NCI-H128 (cell line): ENCODE data around the gene AGXT2.

Experiments used
- DNase-seq: peaks from one replicate; lab custom pipeline; 2025; ENCODE audit not compliant: unreplicated experiment; lab: John Stamatoyannopoulos, UW

AGXT2 gene

DNA sequence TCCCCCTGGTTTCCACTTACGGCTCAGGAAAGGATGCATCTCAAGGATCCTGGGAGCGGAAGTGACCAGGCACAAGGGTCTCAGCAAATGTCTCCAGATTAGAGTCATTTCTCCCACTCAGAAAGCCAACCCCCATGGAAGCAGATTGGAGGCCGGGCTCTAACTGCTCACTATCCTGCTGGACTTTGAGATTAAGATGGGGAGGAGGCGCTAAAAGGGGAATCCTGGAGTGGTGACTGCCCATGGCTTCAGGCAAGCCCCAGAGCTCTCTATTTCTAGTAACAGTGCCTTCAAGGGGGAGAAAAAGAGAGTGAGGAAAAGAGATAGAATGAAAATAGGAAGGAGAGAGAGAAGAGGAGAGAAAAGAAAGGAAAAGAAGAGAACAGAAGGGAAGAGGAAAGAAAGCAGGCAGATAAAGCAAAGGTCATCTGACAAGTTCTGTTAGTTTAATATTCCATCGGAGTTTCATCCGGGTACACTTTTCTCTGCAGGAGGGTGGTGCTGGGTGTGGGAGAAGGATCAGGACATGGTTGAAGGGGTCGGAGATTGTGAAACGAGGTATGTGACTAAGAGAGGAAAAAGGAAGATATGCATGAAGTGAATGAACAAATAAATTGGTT is at the start of gene AGXT2:
TSS of gene AGXT2 (minus strand) at position 165 of the 620 bp plus-strand sequence. CDS start at position 108, 57 bp downstream.
- DNase-seq: no peak

DNA sequence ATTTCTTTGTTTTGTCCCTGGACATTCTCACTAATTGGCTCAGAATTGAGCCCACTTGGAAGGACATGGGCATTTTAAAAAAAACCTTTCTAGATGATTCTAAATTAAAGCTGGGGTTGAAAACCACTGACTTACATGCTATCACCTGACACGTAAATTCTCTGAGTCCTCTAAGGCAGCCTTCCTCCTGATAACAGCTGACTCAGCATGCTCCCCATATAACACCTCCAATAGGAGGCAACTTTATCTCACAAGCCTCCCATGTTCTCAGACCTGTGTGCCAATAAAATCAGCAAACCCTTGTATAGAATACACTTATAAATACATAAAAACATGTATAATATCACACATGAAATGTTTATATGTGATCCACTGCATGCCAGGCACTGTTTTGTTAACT is 49.2 kb upstream of the AGXT2 start:
- DNase-seq: no peak

- no peak for DNase-seq
These were observed 48.5 kb upstream of the AGXT2 start for GRCh38 chr5:35096216-35096615.

DNA sequence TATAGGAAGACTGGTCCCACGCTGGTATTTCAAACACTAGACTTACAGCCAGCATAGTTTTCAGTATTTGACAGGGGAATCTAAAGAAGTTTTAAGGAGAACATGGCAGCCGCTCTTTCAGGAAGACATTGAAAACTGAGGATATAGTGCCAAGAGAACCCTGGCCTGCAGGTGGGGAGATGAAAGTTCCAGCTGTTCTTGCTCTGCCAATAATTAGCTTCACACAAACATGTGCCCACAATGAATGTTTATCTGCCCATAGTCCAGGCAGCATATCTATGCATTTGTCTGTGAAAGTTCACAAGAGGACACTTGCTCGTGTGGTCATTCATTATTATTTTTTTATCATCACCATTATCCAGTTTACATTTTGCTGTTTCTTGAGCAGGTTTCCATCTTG is 47.6 kb upstream of the AGXT2 start:
- DNase-seq: no peak

GRCh38 chr5:35094948-35095347 is 47.2 kb upstream of the AGXT2 start:
- no peak for DNase-seq

- no peak for DNase-seq
These were observed 45.0 kb upstream of the AGXT2 start for GRCh38 chr5:35092703-35093102.

- DNase-seq: no peak
These were observed 44.0 kb upstream of the AGXT2 start for GRCh38 chr5:35091704-35092103.

- DNase-seq: no peak
These were observed 41.9 kb upstream of the AGXT2 start for GRCh38 chr5:35089334-35090314.

- no peak for DNase-seq
These were observed 40.2 kb upstream of the AGXT2 start for GRCh38 chr5:35087991-35088390.

DNA sequence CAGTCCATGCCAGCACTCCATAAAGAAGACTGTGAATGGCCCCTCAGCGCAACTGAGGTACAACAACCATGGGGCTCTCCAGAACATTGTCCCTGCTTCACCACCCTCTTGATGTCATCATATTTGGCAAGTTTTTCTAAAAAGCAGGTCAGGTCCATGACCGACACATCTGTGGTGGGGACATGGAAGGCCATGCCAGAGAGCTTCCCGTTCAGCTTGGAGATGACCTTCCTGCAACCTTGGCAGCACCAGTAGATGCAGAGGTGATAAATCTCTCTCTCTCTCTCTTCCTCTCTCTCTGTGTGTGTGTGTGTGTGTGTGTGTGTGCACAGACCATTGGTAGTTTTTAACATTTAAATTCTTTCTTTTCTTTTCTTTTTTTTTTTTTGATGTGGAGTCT is 35.4 kb upstream of the AGXT2 start:
- no peak for DNase-seq

DNA sequence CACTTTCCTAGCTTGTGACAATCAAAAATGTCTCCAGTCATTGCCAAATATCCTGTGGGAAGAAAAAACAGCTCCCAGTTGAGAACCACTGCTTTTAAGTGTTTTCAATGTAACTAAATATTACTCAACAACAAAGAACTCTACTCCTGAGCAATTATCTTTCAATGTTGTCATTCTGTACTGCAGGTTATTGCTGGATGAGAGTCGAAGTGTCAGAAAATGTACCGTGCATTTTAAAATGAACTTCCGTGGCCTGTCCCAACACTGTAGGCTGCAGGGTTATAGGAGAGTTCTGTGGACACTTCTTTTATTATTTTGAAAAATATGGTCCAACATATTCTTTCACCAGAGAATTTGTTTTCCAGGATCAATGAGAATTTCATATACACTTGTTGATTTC is 34.8 kb upstream of the AGXT2 start:
- DNase-seq: no peak

DNA sequence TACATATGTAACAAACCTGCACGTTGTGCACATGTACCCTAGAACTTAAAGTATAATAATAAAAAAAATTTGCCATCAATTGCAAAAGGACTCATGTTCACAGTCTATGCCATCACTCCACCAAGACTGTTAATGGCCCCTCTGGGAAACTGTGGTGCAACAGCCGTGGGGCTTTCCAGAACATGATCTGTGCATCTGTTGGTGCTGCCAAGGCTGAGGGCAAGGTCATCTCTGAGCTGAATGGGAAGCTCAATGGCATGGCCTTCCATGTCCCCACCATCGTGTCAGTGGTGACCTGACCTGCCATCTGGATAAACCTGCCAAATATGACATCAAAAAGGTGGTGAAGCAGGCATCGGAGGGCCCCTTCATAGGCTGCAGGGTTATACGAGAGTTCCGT is 33.4 kb upstream of the AGXT2 start:
- no peak for DNase-seq

DNA sequence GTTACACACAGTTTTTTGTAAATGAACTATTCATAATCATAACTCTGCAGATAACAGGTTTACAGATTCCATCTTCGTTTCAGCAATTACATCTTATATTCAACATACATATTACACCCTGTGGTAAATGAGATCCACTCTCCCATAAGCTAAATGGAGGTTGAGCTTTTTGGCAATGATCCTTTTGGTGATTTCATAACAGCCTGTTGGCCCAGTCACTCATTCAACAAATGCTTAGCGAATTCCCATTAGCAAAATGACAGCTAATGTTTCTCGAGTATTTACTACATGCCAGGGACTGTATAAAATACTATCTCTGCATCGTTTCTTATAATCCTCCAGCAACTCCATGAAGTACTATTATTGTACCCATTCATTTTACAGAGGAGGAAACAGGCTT is 25.4 kb upstream of the AGXT2 start:
- no peak for DNase-seq

DNA sequence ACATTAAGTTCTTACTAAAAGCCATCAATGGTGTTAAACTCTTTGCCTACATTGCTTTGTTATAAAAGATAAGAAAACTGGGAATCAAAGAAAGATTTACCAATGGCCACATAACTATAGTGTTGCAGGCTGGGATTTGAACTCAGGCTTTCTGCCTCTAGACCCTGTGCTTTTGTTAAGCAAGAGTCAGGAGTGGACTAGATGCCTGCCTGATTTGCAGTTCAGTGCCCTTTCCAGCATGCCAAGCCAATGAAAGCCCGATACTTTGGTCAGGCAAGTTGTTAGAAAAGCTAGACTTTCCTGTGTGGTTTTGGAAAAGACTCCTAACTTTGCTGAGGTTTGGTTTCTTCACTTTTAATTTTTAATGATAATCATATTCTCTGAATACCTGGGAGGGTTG is 21.4 kb upstream of the AGXT2 start:
- no peak for DNase-seq

DNA sequence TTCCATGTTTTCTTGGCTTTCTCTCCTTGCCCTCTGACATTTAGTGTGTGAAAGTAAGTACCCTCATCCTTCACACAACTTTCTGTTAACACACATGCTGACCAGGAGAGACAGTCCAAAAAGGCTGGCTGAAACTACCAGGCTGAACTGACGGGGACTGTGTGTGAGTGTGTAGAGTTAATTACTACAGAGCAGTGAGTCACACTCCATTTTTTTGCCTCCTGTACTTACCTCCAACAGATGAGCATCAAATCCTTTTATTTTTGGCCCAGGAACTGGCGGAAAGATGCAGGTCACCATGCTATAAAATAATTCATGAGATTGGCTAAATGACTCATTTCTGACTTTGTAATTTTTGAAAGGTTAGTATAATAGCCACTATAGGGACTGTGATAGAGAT is 20.2 kb upstream of the AGXT2 start:
- no peak for DNase-seq

DNA sequence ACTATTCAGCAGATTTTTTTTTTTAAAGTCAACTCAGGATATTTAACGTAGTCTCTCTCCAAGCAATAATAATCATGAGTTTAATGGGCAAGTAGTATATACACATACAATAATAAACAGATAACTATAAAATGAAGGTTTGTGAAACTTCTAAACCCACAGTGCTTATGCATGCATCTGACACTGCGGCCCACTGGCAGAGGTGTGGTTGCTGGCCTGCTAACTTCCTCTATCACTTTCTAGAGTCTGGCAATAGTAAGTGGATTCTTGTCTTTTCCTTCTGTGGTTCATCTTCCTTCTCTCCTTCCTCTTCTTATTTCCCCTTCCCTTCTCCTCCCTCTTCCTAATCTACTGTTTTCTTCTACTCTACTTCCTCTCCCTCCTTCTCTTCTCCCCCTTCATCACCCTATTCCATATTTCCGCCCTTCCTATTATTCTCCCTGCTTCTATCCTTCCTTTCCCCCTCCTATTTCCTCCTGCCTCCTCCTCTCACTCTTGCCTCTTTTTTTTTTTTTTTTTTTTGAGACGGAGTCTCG is 18.6 kb upstream of the AGXT2 start:
- no peak for DNase-seq

DNA sequence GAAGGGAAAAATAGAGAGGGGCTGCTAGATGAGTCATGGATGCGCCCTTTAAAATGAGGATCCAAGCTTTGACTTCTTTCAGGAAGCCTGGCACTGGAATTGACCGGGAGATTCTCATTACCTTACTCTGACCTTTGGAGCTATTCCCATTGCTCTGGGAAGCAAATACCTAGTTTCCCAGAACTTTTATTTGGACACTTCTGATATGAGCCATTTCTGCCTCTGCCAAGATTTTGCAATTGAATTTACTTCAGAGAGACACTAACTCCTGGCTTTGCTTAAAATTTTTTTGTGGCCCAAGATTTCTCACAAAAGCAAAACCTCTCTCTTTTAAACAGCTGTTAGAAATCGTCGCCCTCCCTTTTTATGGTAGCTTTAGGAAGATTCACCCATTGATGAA is 15.7 kb upstream of the AGXT2 start:
- no peak for DNase-seq

- DNase-seq: no peak
These were observed 13.5 kb upstream of the AGXT2 start for GRCh38 chr5:35061211-35061770.

GRCh38 chr5:35060236-35060635 is 12.5 kb upstream of the AGXT2 start:
- DNase-seq: no peak

DNA sequence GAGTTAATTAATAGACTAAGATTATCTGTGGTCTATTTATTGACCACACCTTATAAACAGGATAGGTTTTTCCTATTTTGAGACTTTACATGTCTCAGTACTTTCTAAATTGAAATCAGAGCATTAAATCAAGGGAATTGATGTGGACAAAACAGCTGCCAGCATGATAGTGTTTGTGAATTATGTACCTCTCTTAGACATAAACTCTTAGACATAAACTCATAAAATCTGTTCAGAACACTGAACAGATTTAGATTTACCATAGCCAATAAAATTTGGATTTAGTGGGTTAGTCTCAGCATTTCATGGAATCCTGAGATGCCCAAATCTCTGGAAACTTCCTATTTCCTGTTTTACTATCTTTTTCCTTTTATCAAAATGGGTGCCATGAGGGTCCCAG is 11.5 kb upstream of the AGXT2 start:
- DNase-seq: no peak

- no peak for DNase-seq
These were observed 10.6 kb upstream of the AGXT2 start for GRCh38 chr5:35058374-35058788.

DNA sequence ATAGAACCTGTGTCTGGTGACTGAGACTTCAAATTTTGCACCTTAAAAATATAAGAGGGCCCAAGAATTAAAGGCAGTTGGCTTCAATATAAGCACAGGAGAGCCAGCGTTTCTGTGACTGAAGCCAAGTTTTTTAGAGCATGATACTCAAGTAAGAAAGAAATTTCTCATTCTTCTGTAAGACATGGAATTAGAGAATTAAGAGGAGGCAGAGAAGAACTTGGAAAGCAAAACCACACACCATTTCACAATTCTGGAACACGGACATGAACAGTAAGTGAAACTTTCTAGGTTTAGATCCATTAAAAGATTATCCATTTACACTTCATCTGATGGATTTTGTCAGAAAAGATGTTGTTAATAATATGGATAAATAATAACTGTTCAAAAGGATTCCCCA is 8.9 kb upstream of the AGXT2 start:
- no peak for DNase-seq
